GM23338 (cell line): ENCODE data around the gene LHX8. TPM values are rescaled to one million over a fixed set of nuclear protein-coding genes. Genes with fewer than 3 reads are reported as not detected.
"Not testable (repeated sequence)": the region's sequence is repeated elsewhere in the genome, so short reads cannot be mapped to it uniquely, and the experiment has no call there.

Experiments
- ATAC-seq: fragments of 200-7000 bp; cut with Tn5 transposase; 3 replicates; pipeline ENCODE4 v1.9.1; 2020
- DNase-seq: peaks from one replicate; pipeline ENCODE4 v3.0.0-alpha.2; 2015; ENCODE audit warnings: low spot score
- H2AFZ ChIP-seq: fragments of 200-600 bp; sonication (generic); 2 replicates; pipeline ENCODE4 v1.8.0; 2016; ENCODE audit warnings: antibody characterized with exemption, mild to moderate bottlenecking, moderate library complexity
- H3F3A ChIP-seq: fragments of 200-600 bp; sonication (generic); replicated peaks from 2 replicates; pipeline ENCODE4 v1.8.0; 2017; ENCODE audit warnings: antibody characterized with exemption, mixed run types, low read depth
- H3K27ac ChIP-seq: fragments of 200-600 bp; sonication (generic); 2 replicates; pipeline ENCODE4 v1.6.1; 2016; ENCODE audit warnings: low read depth
- H3K27me3 ChIP-seq: fragments of 200-600 bp; sonication (generic); 2 replicates; pipeline ENCODE4 v1.8.0; 2016; ENCODE audit warnings: mild to moderate bottlenecking, mixed run types, moderate library complexity; ENCODE audit not compliant: insufficient read depth
- H3K36me3 ChIP-seq: fragments of 200-600 bp; sonication (generic); 2 replicates; pipeline ENCODE4 v1.8.0; 2016; ENCODE audit warnings: mild to moderate bottlenecking; ENCODE audit not compliant: insufficient read depth
- H3K4me1 ChIP-seq: fragments of 200-600 bp; sonication (generic); 2 replicates; pipeline ENCODE4 v1.8.0; 2016; ENCODE audit warnings: mild to moderate bottlenecking, moderate library complexity; ENCODE audit not compliant: insufficient read depth
- H3K4me2 ChIP-seq: fragments of 200-600 bp; sonication (generic); 2 replicates; pipeline ENCODE4 v1.7.1; 2017; ENCODE audit warnings: mixed run types
- H3K4me3 ChIP-seq: fragments of 200-600 bp; sonication (generic); 2 replicates; pipeline ENCODE4 v1.6.1; 2016; ENCODE audit warnings: mixed run types
- H3K79me2 ChIP-seq: fragments of 200-600 bp; sonication (generic); replicated peaks from 2 replicates; pipeline ENCODE4 v1.8.0; 2017; ENCODE audit warnings: mild to moderate bottlenecking; ENCODE audit not compliant: insufficient read depth
- H3K9me2 ChIP-seq: fragments of 200-600 bp; sonication (generic); 2 replicates; pipeline ENCODE4 v1.8.0; 2017; ENCODE audit not compliant: insufficient read depth
- H4K20me1 ChIP-seq: fragments of 200-600 bp; sonication (generic); replicated peaks from 2 replicates; pipeline ENCODE4 v1.8.0; 2017; ENCODE audit warnings: mild to moderate bottlenecking; ENCODE audit not compliant: insufficient read depth
- H3K27ac Mint-ChIP-seq: 2 replicates; pipeline ENCODE4 v1.8.0; 2020; ENCODE audit warnings: inconsistent platforms, mild to moderate bottlenecking, moderate library complexity, mixed read lengths
- H3K27me3 Mint-ChIP-seq: 3 replicates; pipeline ENCODE4 v1.8.0; 2022; ENCODE audit warnings: low read depth, mild to moderate bottlenecking, moderate library complexity, mixed read lengths, inconsistent platforms; ENCODE audit not compliant: insufficient read depth, poor library complexity
- H3K36me3 Mint-ChIP-seq: 3 replicates; pipeline ENCODE4 v1.8.0; 2021; ENCODE audit warnings: low read depth, mild to moderate bottlenecking, inconsistent platforms, moderate library complexity, mixed read lengths
- H3K4me1 Mint-ChIP-seq: 3 replicates; pipeline ENCODE4 v1.8.0; 2020; ENCODE audit warnings: mild to moderate bottlenecking, inconsistent platforms, mixed read lengths
- H3K4me3 Mint-ChIP-seq: 3 replicates; pipeline ENCODE4 v1.8.0; 2021; ENCODE audit warnings: moderate library complexity, mild to moderate bottlenecking, inconsistent platforms, mixed read lengths
- H3K9me3 Mint-ChIP-seq: 3 replicates; pipeline ENCODE4 v1.8.0; 2020; ENCODE audit warnings: moderate library complexity, mild to moderate bottlenecking, inconsistent platforms, mixed read lengths
- CREB1 ChIP-seq: fragments of 250-450 bp; sonication (Bioruptor Pico); IDR thresholded peaks from 2 replicates; pipeline ENCODE4 v1.5.0; 2020; ENCODE audit warnings: low read depth, mild to moderate bottlenecking, moderate library complexity
- CTCF ChIP-seq, 2 experiments: fragments of 200-600 bp in 1 of 2; sonication (generic) in 1 of 2; conservative IDR thresholded peaks; 2 replicates each; pipeline versions ENCODE4 v1.5.1 to v1.6.1; 2016 to 2017; ENCODE audit warnings: antibody characterized with exemption in 2 of 2, low read depth in 2 of 2, mild to moderate bottlenecking in 2 of 2, moderate library complexity in 1 of 2
- EZH2 ChIP-seq: fragments of 200-600 bp; sonication (generic); IDR thresholded peaks from one replicate; pipeline ENCODE4 v1.8.0; 2017; ENCODE audit warnings: antibody characterized with exemption, mild to moderate bottlenecking, low read depth; ENCODE audit not compliant: unreplicated experiment
- STAT1 ChIP-seq: IDR thresholded peaks from one replicate; pipeline ENCODE4 v1.6.1; 2016; ENCODE audit warnings: antibody characterized with exemption; ENCODE audit not compliant: unreplicated experiment
- ZNF114 ChIP-seq: fragments of 250-450 bp; sonication (Bioruptor Pico); IDR thresholded peaks from 2 replicates; pipeline ENCODE4 v1.5.0; 2020; ENCODE audit warnings: mild to moderate bottlenecking, moderate library complexity
- ZNF462 ChIP-seq: fragments of 250-450 bp; sonication (Bioruptor Pico); IDR thresholded peaks from 2 replicates; pipeline ENCODE4 v1.5.0; 2020; ENCODE audit warnings: mild to moderate bottlenecking, moderate library complexity
- polyA plus RNA-seq: library from polyadenylated mRNA; unstranded; fragments of >200 nt; fragmentation: Nextera tagmentation; extraction: Ambion mirVana; gene quantifications from 2 replicates; pipeline ENCODE4 v1.2.1, GENCODE V29; 2016
- total RNA-seq: library from RNA; depleted of rRNA; stranded (reverse); fragments of >200 nt; shearing (Covaris generic); gene quantifications from 2 replicates; pipeline ENCODE4 v1.2.3, GENCODE V29; 2014
- TF ChIP-seq, protein P1 (sequence below): IDR thresholded peaks from 2 replicates; pipeline ENCODE4 v1.6.1; 2016; ENCODE audit warnings: antibody characterized with exemption

LHX8 gene
- total and polyA plus RNA-seq, 2 experiments from 2014 or later, result 0.68 to 0.73 TPM

DNA sequence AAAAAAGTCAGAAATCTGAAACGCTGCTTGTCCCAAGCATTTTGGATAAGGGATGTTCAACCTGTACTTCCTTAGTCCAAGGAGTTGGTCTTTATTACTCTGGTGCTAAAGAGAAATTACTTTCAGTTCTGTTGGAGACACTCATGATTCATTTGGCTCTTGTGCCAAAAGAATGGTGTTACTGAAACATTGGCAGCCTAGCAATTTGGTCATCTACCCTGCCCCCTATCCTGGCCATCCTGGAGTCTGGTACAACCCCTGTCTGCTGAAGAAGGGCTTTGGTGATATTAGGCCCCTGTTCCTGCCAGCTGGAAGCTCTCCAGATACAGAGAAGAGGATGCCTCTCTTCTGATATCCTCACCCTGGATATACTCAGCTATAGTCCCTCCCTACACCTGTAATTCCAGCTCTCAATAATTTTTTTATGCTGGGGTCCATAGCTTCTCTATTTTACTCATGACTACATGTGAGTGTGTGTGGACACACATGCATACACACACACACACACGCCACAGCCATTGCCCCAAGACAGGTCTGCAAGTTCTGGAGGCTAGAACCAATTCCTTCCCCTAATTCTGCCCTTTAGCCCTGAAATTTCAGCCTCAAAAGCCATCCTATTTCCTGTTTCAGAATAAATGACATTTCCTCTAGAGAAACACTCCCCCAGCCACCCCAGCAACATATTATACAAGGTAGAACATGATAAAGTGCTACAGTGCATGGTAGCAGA lies 40.0 kb downstream of the LHX8 start (continued):
- TF ChIP-seq STAT1 (no peak), EZH2 (no peak)
- TF ChIP-seq, protein P1, sequence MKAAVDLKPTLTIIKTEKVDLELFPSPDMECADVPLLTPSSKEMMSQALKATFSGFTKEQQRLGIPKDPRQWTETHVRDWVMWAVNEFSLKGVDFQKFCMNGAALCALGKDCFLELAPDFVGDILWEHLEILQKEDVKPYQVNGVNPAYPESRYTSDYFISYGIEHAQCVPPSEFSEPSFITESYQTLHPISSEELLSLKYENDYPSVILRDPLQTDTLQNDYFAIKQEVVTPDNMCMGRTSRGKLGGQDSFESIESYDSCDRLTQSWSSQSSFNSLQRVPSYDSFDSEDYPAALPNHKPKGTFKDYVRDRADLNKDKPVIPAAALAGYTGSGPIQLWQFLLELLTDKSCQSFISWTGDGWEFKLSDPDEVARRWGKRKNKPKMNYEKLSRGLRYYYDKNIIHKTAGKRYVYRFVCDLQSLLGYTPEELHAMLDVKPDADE, result no peak

- peaks cover 30% of the 10 kb centered on the region for H3K9me3 Mint-ChIP-seq
- not testable (repeated sequence) for H2AFZ ChIP-seq, DNase-seq
These were observed 47.2 kb downstream of the LHX8 start for GRCh38 chr1:75181214-75181955.

DNA sequence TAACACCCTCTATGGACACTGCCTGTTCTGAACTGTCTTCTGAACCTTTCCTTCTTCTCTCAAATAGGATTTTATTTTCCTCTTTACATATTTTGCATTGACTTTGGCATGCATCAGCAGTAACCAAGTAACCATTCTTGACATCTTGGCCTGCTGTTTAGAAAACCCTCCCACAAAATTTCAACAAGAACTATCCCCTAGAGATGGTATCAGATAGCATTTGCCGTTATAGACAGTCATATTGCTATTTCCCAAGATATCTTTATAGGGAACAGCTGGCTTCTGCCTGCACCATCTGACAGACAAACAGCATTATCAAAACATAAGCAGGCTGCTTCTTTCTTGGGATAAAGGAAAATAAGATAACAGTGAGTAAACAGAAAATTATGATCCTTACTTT lies 54.7 kb downstream of the LHX8 start:
- H3K4me1 ChIP-seq, result no peaks in the 10 kb centered on the region
- Mint-ChIP-seq H3K36me3 (no peaks in the 10 kb centered on the region; the same call in 2 of the 3 replicates), H3K4me3 (no peak overlapping the region), H3K27ac (no peak overlapping the region), H3K9me3 (no peaks in the 10 kb centered on the region; the same call in 2 of the 3 replicates), H3K27me3 (no peaks in the 10 kb centered on the region), H3K4me1 (peaks cover 7% of the 10 kb centered on the region)
- H3F3A ChIP-seq, result no peaks in the 10 kb centered on the region
- H3K4me2 ChIP-seq, result no peak overlapping the region
- no peak overlapping the region for H2AFZ ChIP-seq
- H3K9me2 ChIP-seq, result no peaks in the 10 kb centered on the region
- H3K4me3 ChIP-seq, result no peak overlapping the region
- no peak for ATAC-seq
- DNase-seq, result no peak
- H3K27ac ChIP-seq, result no peak overlapping the region
- no peaks in the 10 kb centered on the region for H4K20me1 ChIP-seq
- H3K27me3 ChIP-seq, result no peaks in the 10 kb centered on the region
- no peaks in the 10 kb centered on the region for H3K79me2 ChIP-seq
- no peaks in the 10 kb centered on the region for H3K36me3 ChIP-seq
- no peak for TF ChIP-seq ZNF114 (CRISPR knock-in tag)
- TF ChIP-seq, protein P1, result no peak
- TF ChIP-seq ZNF462, result no peak
- no peak for TF ChIP-seq CREB1 (CRISPR knock-in tag)
- no peak for TF ChIP-seq STAT1
- no peak for TF ChIP-seq CTCF (conservative IDR thresholded peaks at IDR 0.05; ENCODE audit: low read depth in 2 of 2)

More at GRCh38 chr1:75181214-75181955, 47.2 kb downstream of the LHX8 start:
- not testable (repeated sequence) for H3K27me3 ChIP-seq, ATAC-seq, H3K27ac Mint-ChIP-seq, H3K4me3 ChIP-seq, H3K4me1 ChIP-seq, H4K20me1 ChIP-seq, H3K4me2 ChIP-seq, H3K9me2 ChIP-seq, H3K27ac ChIP-seq, H3F3A ChIP-seq, H3K27me3 Mint-ChIP-seq, H3K79me2 ChIP-seq, H3K36me3 ChIP-seq, H3K4me3 Mint-ChIP-seq, H3K4me1 Mint-ChIP-seq
- H3K36me3 Mint-ChIP-seq, result peaks cover 22% of the 10 kb centered on the region
